HG03060 (cell line): ENCODE data around the gene MYOG.

ENCODE experiments used
- ATAC-seq: cut with Tn5 transposase; IDR thresholded peaks from one replicate; pipeline ENCODE4 v1.9.1; 2021; ENCODE audit warnings: low read depth, moderate number of reproducible peaks; ENCODE audit not compliant: unreplicated experiment

The MYOG gene

DNA sequence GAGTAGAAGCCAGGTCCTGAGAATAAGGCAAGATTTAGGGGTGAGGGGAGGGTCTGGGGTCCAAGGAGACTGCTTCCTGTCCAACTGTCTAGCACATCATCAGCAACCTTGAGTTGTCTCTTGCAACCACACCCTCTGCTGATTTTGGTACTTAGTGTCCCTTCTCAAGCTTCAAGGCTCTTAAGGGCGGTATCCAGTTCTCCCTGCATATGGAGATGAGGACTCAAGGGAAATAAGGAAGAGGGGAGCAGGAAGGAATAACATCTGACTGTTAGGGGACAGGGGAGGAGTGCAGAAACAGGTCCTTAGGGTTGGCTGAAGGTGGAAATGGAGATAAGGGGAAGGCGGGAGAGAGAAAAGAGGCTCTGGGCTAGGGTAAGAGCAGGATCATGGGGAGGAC is 12.3 kb downstream of the MYOG start:
- no peak for ATAC-seq

DNA sequence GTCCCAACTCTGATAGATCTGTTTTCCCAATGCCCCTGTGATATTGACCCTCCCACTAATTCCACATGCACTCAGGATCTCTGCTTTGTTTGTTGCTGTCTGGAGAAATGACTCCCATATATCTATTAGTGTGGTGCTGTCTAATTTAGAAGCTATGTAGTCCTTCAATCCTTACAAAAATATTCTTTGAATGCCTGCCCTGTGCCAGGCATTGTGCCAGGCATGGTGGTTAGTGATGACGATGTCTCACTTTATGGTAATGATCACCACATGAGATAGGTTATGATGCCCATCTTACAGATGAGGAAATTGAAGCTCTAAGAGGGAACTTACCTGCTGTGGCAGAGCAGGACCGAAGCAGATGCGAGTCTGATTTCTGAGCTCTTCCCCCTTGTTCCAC is 12.9 kb downstream of the MYOG start:
- no peak for ATAC-seq

DNA sequence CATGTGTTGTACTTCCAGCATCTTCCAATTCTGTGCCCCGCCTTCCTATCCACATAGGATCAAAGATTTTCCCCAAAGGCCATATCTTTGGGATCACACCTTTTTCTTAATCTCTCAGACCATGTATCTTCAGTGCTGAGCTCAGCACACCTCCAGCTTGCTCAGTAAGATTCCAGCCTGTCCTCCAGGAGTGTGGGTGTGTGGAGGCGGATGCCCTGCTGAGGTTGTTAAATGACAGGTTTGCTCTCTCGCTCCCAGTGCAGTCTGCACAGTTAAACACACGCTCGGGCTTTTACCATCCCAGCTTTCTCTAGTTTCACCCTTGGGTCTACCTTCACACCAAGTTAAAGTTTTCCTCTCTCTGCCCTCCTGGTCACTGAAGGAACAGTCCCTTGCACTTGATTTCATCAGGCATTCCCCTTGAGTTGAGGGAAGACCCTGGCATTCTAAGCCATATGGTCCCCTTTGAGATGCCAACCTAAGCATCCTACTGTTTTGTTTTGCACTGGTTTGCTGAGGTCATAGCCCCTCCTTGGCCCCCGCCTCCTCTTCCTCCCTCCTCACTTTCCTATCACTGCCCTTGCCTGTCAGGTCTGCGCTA is 13.7 kb downstream of the MYOG start:
- no peak for ATAC-seq

DNA sequence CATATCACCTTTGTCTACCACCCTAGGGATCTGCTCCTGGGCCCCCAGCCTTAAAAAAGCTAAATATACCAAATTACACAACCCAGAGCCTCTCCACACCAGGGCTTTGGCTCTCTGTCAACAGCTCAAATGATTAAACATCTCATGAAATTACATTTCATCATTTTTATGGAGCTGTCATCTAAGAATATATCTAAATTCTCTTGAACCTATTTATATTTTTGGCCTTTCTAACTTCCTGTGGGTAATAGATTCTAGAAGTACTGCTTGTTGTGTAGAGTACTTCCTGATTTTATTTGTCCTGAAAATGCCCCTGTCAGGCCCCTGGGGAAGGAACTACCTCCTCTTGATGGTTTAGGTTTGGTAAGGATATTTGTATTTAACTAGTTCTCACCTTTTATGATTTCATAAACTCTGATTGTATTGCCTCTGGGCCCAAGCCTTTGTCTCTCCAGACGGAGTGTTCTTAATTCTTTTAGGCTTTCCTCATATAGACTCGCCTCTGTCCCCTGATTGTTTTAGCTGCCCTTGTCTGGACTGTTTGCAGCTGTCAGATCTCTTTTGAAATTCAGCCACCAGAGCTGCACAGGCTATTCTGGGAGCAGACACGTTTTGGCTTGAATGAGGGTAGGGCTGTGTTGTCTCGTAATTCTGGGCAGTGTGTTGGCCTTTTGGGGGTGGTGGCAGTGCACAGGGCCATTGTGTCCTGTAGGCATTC is 16.6 kb downstream of the MYOG start:
- no peak for ATAC-seq

DNA sequence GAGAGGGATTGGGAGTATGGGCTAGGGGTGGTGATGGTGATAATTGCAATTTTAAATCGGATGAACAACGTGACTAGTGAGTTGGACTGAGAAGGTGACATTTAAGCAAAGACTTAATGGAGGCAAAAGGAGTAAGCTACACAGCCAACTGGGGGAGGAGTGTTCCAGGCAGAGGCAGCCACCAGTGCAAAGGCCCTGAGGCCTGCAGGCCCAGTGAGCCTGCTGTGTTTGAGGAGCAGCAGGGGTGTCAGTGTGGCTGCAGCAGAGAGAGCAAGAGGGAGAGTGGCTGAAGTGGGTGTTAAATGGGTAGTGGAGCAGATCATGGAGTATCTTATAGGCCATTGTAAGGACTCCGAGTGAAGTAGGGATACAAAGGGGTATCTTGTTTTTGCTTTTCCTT is 18.8 kb downstream of the MYOG start:
- ATAC-seq, result no peak

DNA sequence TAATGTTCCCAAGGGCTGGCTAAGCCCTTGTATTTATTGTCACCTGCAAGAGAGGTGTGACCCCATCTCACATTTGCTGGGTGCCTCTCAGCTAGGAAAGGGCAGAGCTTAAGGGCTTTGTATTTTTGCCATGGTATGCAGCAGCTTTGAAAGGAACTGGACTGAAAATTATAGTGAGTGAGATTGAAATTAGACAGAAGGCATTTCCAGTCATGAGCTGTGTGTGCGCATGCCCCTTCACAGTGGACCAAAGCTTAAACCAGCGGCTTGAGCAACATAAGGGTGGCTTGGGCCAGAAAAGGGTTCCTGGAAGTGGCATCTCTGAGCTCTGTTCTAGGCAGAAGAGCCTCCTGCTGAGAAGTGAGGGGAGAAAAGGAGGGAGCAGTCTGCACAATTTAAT is 19.8 kb downstream of the MYOG start:
- ATAC-seq, result no peak

DNA sequence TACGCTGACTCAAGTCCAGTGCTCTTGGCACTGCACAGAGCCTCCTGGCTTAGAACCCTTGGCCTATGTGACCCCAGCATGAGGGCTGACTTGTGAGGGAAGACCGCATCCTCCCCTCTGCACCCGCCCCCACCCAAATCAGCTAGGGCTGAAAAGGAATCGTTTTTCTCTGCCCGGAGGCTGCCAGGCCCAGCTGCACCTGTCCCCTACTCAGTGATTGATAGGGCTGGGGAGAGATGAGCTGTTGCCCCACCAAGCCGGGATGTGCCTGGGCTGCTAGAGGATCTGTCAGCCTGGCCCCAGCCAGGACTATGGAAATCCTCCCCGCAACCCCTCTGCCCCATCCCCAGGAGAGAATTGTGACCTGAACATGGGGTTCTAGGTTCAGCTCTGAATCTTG is 20.6 kb downstream of the MYOG start:
- ATAC-seq, result no peak

DNA sequence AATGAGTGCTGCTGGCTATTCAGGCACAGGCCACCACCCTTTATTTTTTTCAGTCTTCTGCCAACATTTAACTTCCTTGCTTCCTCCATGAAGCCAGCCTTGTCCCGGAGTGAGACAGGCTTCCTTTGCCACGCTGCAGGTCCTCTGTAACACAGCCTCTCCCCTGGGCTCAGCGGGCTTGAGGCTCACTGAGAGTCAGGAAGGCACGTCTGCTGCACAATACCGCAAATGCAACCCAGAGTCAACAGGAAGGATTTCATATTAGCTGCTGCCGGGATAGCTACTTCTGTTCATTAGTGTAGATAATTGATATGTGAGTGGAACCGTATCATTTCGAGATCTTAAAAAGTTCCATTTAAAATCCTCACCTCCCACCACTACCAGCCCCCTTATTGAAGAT is 22.5 kb downstream of the MYOG start:
- no peak for ATAC-seq

DNA sequence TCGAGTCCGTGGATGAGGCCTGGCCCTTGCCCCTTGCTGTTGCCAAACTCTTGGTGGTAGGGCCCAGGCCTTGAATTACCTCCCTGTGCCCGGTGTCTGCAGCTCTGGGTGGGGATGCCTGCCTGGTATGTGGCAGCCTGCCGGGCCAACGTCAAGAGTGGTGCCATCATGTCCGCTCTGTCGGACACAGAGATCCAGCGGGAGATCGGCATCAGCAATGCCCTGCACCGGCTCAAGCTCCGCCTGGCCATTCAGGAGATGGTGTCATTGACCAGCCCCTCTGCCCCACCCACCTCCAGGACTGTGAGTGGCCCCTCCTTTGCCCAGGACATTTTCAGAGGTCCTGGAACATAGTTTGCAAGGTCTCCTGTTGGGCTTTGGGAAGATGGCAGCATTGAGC is 25.7 kb downstream of the MYOG start:
- ATAC-seq, result no peak

DNA sequence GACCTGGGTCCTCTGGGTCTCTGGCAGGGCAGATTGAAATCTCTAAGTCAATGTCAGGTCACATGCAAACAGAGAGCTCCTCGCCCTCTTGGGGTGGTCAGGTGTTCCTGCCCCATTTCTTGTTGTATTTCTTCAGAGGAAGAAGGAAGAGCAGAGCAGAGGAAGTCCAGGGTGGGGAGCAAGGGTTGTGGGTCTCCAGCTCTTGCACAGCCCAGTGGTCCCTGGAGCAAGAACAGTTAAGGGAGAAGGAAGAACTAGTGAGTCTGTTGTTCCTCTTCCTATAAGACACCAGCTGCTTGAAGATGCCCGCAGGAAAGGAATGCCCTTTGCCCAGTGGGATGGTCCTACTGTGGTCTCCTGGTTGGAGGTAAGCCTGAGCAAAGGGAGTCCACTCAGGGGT is 26.3 kb downstream of the MYOG start:
- ATAC-seq, result no peak

DNA sequence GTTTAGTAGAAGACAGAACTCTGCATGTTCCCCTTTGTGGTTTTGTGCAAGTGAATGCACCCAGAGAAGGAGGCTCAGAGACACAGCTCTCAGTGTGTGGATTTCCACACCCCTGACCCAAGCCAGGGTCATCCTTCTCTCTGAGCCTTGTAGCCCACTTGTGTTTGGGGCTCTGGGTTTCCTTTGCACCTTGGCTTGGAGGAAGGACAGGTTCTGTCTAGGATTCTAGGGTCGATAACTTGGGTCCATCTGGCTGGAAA is 27.2 kb downstream of the MYOG start:
- ATAC-seq, result no peak

DNA sequence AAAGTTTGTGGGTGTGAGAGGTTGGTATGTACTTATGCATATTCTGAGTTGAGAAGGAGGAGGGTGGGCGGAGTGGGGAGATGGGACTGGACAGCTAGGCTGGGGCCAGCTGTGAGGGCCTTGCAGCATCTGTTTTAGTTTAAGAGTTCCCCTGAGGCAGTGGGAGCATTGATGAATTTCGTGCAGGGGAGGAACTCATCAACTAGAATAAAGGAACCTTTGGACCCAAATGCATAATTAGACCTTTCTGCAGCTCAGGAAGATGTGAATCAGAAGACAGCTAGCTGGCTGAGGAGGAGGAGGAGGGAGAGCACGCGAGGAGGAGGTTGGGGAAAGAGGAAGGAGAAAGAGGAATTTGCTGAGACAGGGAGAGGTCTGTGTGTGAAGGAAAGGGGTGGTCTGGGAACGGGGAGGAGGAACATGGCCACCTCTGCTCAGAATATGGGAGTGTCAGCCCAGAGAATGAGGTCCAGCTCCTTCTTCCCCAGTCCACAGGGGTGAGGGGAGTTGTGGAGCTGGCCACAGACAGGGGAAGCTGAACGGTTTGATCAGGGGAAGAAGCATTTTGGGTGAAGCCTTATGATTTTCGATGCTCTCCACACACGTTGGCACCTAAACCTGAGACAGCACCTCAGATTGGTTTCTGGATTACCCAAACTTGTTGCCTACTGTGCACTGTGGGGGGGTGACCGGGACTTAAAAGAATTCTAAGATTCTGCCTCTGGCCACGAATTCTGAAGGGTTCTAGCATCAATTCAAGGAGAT is 27.7 kb downstream of the MYOG start:
- ATAC-seq, result no peak

DNA sequence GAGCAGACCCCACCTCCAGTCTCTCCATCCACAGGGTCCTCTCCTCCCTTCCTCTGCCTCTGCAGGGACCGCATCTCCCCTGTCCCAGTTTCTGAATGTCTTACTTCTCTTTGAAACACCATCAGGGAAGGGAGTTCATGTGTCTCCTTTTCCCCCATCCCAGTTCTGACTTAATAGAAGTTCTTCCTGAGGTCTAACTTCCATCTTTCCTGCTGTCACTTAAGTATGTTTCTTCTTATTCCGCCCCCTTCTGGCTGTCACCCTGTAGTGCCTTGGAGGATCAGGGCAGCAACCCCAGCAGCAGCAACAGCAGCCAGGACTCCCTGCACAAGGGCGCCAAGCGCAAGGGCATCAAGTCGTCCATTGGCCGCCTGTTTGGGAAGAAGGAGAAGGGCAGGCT is 29.3 kb downstream of the MYOG start:
- no peak for ATAC-seq

DNA sequence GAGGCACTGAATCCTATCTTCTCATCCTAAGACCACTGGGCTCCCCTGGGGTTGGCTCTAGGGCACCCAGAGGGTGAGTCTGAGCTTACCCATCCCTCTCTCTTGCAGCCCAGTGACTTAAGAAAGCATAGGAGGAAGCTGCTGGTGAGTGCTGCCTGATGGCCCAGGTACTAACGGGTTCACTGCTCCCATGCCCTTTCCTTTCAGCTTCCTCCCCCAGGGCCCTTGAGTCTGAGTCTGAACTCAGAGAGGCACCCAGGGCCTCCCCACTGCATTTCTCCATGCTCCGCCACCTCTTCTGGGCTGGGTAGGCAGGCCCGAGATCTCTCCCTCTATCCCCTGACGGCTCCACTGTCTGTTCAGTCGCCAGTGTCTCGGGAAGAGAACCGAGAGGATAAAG is 29.8 kb downstream of the MYOG start:
- no peak for ATAC-seq

DNA sequence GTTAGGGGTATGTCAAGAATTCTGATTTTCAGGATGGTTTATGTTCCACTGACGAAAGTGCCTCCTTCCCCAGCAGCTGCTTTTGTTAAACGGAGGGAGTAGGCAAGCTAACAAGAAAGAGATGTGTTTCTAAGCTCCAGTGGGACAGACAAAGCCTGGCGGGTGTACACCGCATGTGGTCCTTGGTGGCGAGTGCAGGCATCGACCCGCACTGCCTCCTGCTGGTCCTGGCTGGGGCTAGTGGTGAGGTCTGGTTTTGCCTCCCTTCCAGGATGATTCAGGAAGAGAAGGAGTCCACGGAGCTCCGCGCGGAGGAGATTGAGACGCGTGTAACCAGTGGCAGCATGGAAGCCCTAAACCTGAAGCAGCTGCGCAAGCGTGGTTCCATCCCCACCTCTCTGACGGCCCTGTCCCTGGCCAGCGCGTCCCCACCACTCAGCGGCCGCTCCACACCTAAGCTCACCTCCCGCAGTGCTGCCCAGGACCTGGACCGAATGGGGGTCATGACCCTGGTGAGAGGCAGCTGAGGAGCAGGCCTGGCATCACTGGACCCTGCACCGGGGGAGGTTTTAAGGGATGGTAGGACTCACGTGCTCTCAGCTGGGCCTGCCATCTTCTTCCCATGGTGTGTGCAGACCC is 30.5 kb downstream of the MYOG start:
- ATAC-seq, result no peak

DNA sequence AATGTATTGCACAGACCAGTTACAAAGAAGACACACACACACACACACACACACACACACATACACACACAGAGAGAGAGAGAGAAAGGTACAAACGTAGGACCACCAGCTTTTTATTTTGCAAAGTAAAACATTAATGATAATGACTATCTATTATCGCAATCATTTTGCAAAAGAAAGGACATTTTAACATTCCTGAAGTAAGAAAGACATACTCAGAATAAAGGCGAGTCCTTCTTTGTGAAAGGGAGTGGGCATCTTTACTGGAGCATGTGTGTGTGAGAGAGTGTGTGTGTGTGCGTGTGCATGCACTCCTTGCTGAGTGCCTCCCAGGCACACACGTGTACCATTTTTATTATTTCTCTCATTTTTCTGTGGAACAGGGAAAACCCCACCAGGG is 31.2 kb downstream of the MYOG start:
- ATAC-seq, result no peak

DNA sequence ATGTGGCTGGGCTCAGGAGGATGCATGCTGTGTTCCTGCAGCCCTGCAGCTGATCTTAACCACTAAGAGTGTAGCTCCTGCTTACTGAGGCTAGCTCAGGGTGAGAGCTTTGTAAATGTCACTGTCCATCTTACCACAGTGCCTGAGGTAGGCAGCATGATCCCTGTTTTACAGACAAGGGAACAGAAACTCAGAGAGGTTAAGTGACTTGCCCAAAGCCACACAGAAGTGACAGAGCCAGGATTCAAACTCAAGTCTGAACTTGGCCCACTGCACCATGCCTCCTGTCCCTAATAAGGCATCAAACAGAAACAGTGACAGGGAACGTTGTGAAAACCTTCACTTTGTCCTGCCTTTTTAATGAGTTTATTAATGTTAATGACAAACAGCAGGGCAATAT is 31.6 kb downstream of the MYOG start:
- no peak for ATAC-seq

DNA sequence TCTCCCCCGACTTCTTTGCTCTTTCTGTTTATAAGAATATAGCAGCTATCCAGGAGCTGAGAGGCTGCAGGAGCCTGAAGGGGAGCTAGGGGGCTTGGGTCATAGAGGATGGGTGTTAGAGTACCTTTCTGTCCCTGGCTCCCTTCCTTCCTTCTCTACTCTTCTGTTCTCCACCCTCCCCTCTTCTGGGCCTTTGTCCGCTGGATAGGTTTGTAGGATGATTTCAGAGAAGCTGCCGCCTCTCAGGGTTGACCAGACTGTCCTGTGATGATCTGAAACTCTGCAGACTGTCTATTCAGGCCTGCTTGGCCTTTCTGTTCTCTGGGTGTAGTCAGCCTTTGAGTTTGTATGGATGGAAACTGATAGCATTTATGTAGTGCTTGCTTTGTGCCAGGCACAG is 33.2 kb downstream of the MYOG start:
- no peak for ATAC-seq

DNA sequence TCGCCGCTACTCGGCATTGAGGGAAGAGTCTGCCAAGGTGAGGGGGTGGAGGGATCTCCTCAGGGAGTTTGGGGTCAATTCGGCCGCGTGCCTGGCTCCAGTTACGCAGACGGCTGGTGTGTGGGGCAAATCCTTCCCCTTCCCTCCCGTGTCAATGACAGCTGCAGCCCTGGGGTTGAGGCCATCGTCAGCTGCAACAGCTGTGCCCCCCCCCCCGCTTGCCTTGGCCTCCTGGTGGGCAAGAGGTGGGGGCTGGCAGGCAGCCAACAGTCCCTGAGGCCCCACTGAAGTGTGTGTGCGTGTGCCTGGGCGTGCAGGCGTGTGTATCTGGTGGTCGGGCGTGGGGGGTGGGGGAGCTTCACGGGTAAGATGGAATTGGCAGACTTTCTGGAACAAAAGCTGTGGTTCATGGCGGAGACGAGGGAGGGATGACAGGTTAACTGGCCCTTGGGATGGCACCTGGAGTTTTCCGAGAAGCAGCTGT is 33.9 kb downstream of the MYOG start:
- ATAC-seq, result no peak

DNA sequence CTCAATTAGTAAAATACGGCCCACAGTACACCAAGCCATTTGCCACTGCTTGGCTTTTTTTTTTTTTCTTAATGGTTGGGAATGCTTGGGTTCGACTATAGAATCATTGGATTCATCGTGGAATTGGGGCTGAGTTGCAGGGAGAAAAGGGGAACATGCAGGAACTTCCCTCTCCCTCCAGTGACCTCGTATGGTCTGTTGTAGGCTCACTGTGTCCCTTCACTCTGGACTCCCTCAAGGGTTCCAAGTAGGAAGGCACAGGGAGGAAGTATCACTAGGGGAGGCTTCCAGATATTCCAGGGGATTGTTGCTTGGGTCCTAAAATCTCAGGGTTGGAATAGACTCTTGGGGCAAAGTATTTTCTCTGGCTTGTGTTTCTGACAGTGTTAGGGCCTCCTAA is 35.0 kb downstream of the MYOG start:
- no peak for ATAC-seq

DNA sequence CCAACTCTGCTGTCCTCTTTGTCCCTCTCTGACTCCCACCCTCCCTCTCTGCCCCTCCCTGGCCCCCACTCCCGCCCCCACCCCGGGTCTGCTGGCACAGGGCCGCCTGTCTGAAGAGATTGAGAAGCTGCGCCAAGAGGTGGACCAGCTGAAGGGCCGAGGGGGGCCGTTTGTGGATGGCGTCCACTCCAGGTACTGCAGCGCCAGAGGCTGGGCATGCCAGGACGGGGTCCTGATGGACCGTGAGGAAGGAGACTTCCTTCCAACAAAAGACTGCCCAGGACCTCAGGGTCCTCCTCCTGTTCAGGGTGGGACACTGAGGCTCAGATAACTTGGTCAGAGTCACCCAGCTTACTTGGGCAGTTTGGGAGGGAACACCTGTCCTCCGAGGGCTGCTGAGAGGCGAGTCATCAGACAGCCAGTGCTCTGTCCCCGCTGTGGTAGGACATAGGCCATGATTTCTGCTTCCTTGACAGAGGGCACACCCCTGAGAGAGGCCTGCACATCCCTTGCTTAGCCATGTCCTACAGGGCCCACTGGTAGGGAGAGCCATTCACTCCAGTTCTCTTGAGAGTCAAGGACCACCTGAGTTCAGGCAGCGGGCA is 36.1 kb downstream of the MYOG start:
- no peak for ATAC-seq
